Activated CD4-positive, alpha-beta T cell treated with anti-CD3 and anti-CD28 coated beads, Interleukin-2, amount 50 U/mL, for 24 hours (primary cell): ENCODE measurements around the gene ZNF618.

ENCODE experiments used
- DNase-seq, 2 donors: peaks; one replicate each; pipeline ENCODE4 v3.0.0-alpha.2; 2020; ENCODE audit warnings: low read depth in 1 of 2, low spot score in 1 of 2

Gene ZNF618

DNA sequence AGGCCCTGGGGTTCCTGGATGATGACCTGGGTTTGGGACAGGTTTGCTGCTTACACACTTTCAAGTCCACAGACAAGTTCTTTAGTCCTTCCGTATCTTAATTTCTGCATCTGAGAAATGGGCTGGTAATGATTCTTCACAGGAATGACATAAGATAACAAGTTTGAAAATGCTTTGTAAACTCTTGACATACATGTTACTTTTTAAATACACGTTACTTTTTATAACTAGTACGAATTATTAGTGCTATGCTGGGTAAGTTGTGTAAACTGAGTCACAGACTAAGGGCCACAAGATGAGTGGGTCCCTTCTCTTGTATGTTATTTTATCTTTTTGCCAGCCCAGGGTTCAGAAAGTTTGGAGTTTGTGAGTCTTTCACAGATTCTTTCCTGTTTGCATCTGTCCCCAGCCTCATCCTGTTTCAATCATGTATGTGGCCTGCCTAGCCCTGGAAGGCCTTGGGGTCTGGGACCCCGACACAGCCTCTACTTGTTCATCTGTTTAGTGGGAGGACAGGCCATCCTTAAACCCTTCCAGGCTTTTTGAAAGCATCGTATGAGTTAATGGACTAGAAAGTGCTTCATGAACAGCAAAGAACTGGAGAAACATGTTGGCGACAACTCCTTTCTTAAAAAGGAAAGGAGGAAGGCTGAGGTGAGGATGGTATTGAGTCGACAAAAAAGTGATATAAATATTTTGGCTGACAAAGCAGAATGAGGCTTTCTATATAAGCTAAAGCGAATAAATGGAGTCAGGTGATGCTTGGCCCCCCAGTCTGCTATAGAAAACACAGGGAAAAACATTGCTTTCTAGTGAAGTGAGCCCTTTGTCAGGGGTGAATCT lies 9.3 kb downstream of the ZNF618 start:
- no peak for DNase-seq

GRCh38 chr9:113886026-113886369 lies 9.9 kb downstream of the ZNF618 start:
- DNase-seq = no peak

DNA sequence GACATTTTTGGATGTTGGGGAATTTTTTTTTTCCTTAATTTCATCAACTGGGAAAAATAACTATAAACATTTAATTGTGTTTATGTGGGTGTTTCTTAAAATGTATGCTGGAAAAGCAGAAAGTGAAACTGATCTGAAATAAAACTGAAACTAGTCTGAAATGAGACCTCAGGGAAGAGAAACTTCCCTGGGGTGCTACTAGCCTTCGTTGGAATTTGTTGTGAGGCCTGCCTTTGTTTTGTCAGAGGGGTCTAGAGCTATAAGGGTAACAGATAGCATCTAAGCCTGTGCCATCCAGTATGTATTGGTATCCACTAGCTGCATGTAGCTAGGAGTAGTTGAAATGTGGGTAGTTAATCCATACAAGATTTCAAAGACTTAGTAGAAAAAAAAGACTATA lies 10.4 kb downstream of the ZNF618 start:
- DNase-seq = no peak

GRCh38 chr9:113886933-113887332 lies 10.8 kb downstream of the ZNF618 start:
- no peak for DNase-seq

GRCh38 chr9:113887436-113887835 lies 11.3 kb downstream of the ZNF618 start:
- no peak for DNase-seq

GRCh38 chr9:113888336-113888735 lies 12.2 kb downstream of the ZNF618 start:
- DNase-seq = no peak

GRCh38 chr9:113888976-113889375 lies 12.9 kb downstream of the ZNF618 start:
- no peak for DNase-seq

DNA sequence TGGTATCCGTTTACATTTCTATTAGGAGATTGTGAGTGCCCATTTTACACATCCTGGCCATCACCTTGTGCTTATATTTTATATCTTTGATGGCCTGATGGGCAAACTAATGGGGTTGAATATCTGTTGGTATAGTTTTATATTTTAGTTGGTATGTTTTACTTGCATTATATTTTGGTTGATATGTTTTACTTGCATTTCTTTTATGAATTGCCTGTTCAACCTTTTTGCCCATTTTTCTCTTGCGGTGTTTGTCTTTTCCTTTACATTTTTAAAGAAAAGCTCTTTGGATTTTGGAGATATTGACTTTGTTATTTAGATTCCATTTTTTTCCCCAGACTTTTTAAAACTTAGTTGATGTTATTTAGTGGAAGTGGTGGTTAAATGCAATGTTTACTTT lies 14.6 kb downstream of the ZNF618 start:
- no peak for DNase-seq

GRCh38 chr9:113892861-113893491 lies 16.9 kb downstream of the ZNF618 start:
- DNase-seq = no peak

- no peak for DNase-seq
Measured at GRCh38 chr9:113894166-113894565, 18.1 kb downstream of the ZNF618 start.

DNA sequence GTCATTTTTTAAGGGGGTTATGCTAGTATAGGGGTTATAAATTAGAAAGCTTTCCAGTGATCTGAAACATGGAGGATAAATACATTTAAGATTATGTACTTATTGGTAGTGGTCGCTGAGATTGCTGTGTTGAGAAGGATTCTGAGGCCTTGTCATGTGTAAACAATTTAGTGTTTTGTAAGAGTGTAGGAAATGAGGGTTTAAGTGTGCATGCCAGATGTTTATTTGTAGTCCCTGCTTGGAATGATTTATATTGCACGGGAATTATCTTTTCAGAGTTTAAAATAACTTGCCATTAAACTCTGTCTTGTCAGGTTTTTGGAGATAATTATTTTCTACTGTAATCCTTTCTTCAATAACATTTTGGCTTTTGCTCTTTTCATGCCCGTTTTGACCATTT lies 19.4 kb downstream of the ZNF618 start:
- DNase-seq = no peak

DNA sequence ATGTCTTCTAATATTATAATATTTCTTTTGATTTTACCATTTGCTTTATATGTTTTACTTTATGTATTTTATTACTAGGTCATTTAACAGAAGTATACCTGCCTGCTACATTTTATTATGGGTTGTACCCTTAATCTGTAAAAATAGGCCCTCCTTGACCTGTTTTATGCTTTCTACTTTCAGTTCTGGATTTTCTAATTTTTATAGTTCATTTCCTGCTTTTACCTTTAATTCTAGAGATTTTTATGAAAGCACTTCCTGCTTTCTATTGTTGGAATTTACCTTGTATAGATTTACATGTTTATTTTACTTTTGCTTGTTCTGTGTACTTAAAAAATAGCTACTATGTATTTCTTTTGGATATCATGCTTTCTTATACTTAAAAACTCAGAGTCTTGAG lies 20.6 kb downstream of the ZNF618 start:
- no peak for DNase-seq

DNA sequence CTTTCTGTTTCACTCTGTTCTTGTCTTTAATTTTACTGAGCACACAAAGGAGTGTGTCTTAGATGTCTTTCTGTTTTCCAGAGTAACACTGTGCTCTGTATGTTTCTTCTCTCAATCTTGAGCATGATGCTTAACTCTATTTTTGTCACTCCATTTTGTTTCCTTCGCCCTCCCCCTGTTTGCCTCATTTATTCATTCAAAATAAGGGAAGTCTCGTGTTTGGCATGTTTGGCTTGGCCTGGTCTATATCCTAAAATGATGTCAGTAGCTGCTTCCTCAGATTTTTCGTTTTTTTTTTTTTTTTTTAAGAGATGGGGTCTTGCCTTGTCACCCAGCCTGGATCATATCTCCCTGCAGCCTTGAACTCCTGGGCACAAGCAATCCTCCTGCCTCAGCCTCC lies 22.0 kb downstream of the ZNF618 start:
- no peak for DNase-seq

GRCh38 chr9:113898596-113898995 lies 22.5 kb downstream of the ZNF618 start:
- DNase-seq = no peak

- no peak for DNase-seq
Measured at GRCh38 chr9:113899205-113899604, 23.1 kb downstream of the ZNF618 start.

GRCh38 chr9:113901221-113901688 lies 25.1 kb downstream of the ZNF618 start:
- no peak for DNase-seq

DNA sequence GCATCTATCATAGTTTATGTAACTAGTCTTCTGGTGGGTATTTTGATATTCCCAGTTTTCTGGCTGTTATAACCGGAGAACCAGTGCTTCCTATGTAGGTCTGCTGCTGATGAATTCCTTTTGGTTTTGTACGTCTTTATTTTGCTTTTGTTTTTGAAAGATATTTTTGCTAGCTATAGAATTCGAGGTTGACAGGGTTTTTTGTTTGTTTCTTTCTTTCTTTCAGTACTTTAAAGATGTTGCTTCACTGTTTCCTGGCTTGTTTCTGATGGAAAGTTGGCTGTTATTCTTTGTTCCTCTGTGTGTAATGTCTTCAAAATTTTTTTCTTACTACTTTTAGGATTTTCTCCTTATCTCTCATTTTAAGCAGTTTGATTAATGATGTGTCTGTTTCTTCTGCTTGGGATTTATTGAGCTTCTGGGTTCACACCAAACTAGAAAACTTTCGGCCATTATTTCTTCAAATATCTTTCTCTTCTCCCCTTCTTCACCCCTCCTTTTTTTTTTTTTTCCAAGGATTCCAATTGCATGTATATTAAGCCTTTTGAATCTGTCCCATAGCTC lies 27.5 kb downstream of the ZNF618 start:
- DNase-seq = no peak

DNA sequence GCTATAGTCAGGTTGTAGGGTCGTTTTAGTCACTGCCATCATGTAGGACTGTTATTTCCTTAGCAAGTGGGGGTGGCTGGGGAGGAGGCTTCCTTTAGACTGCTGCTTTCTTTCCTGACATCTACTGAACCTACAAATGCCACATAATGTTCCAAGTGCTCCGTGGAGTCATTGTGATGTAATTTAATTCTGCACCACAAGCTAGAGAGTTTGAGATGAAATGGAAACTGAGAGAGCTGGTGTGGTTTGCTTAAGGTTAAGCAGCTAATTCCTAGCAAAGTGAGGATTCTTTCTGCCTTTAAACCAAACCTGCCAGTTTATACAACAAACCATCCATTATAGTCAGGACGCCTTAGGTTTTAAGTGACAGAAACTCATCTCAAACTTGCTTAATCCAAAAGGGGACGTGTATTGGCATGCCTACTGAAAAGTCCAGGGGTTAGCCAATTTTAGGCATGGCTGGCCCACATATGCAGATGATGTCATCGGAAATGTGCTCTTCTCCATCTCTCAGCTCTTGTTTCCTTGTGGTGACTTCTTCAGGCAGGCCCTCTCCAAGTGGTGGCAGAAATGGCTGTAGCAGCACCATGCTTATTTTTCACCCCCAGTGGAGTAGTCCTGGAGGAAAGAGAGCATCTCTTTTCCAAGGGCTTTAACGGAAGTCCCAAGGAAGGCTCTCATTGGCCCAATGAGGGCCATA lies 30.5 kb downstream of the ZNF618 start:
- DNase-seq = no peak

- no peak for DNase-seq
Measured at GRCh38 chr9:113907282-113907681, 31.2 kb downstream of the ZNF618 start.

GRCh38 chr9:113909421-113909820 lies 33.3 kb downstream of the ZNF618 start:
- DNase-seq = no peak

GRCh38 chr9:113910036-113910639 lies 34.0 kb downstream of the ZNF618 start:
- DNase-seq = no peak
